Measurements from ENCODE around the gene SLC30A5. TPM values are rescaled to one million over a fixed set of nuclear protein-coding genes. Genes with fewer than 3 reads are reported as not detected.

The SLC30A5 gene
- total RNA-seq, 1 experiment from 2014 or later = 55.3 TPM

DNA sequence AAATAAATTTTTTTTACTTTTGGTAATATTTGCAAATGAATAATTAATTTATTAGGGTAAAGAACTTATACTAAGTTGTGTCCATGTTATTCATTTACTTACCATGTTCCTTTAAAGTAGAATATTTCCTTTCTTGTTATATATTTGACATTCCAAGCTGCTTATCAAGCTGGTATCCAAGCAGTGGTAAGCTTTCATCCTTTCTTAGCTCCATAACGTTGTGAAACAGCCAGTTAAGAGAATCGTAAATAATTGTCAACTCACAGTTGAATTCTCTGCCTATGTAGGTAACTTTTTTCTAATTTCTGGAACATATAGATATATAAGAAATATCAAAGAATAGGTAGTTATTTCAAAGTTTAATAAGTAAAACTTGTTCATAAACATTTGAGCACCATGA, 36.4 kb downstream of the SLC30A5 start:
- no peaks in the 10 kb centered on the region for H3K9me3 ChIP-seq (ENCODE audit: low read length)
- no peaks in the 10 kb centered on the region for H4K20me1 ChIP-seq (ENCODE audit: low read length)
- ChIA-PET CTCF (no interaction called here), POLR2A (ENCODE audit: unreplicated experiment) (no interaction called here)
- ATAC-seq (no peak), DNase-seq (no peak)
- H3F3A ChIP-seq (ENCODE audit: low read length, unreplicated experiment) = no peaks in the 10 kb centered on the region
- H2AFZ ChIP-seq (ENCODE audit: low read length) = no peak overlapping the region
- no peaks in the 10 kb centered on the region for H3K79me2 ChIP-seq (ENCODE audit: low read length)
- no peak overlapping the region for H3K4me3 ChIP-seq (ENCODE audit: low read length)
- H3K9me2 ChIP-seq (replicated peaks; ENCODE audit: low read length) = no peaks in the 10 kb centered on the region
- no peak overlapping the region for H3K4me2 ChIP-seq (ENCODE audit: low read length)
- H3K27ac ChIP-seq (ENCODE audit: low read length) = no peak overlapping the region
- no peak for TF ChIP-seq EZH2 (IDR thresholded peaks at IDR 0.05; ENCODE audit: low read length, unreplicated experiment)
- TF ChIP-seq, protein P1, sequence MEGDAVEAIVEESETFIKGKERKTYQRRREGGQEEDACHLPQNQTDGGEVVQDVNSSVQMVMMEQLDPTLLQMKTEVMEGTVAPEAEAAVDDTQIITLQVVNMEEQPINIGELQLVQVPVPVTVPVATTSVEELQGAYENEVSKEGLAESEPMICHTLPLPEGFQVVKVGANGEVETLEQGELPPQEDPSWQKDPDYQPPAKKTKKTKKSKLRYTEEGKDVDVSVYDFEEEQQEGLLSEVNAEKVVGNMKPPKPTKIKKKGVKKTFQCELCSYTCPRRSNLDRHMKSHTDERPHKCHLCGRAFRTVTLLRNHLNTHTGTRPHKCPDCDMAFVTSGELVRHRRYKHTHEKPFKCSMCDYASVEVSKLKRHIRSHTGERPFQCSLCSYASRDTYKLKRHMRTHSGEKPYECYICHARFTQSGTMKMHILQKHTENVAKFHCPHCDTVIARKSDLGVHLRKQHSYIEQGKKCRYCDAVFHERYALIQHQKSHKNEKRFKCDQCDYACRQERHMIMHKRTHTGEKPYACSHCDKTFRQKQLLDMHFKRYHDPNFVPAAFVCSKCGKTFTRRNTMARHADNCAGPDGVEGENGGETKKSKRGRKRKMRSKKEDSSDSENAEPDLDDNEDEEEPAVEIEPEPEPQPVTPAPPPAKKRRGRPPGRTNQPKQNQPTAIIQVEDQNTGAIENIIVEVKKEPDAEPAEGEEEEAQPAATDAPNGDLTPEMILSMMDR (conservative IDR thresholded peaks at IDR 0.05; ENCODE audit: low read depth, low read length) = no peak
- TF ChIP-seq EZH2phosphoT487 (IDR thresholded peaks at IDR 0.05; ENCODE audit: borderline replicate concordance, low read length) = no peak
- peaks cover 8% of the 10 kb centered on the region for H3K36me3 ChIP-seq (ENCODE audit: low read depth, low read length)
- no peaks in the 10 kb centered on the region for H3K27me3 ChIP-seq (ENCODE audit: low read length)
- BruUV-seq (replicated peaks) = no TSS peak
- H3K4me1 ChIP-seq (ENCODE audit: insufficient read depth, low read length) = peaks cover 7% of the 10 kb centered on the region; the same call in 1 of the 2 replicates
- no peak overlapping the region for H3K9ac ChIP-seq (ENCODE audit: low read length)
- intact Hi-C loops (cut with micrococcal nuclease) = no loop called here

DNA sequence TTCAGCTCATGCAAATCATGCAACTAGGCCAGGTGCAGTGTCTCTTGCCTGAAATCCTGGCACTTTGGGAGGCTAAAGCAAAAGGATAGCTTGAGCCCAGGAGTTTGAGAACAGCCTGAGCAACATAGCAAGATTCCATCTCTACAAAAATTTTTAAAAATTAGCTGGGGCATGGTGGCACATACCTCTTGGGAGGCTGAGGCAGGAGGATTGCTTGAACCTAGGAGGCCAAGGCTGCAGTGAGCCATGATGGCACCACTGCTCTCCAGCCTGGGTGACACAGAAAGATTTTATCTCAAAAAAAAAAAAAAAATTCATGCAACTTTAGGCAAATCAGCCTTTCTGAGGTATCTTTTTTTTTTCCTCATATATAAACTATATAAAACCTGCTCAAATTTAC, 37.5 kb downstream of the SLC30A5 start:
- no peak overlapping the region for H3K27ac ChIP-seq (ENCODE audit: low read length)
- intact Hi-C loops (cut with micrococcal nuclease) = no loop called here
- no peak for ATAC-seq

DNA sequence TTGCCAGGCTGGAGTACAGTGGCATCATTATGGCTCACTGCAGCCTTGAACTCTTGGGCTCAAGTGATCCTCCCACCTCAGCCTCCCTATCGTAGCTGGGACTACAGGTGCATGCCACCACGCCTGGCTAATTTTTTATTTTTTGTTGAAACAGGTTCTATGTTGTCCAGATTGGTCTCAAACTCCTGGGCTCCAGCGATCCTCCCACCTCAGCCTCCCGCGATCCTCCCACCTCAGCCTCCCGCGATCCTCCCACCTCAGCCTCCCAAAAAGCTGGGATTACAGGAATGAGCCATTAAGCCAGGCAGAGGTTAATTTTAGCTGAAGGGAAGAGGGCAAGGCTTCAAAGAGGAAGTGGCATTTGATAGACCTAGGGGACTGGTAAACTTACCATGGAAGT, 40.3 kb downstream of the SLC30A5 start:
- Histone ChIP-seq H3K27me3 (ENCODE audit: low read length) (no peaks in the 10 kb centered on the region), H2AFZ (ENCODE audit: low read length) (no peak overlapping the region), H3K4me1 (ENCODE audit: insufficient read depth, low read length) (peaks cover 4% of the 10 kb centered on the region; the same call in 1 of the 2 replicates), H4K20me1 (ENCODE audit: low read length) (no peaks in the 10 kb centered on the region), H3K4me3 (ENCODE audit: low read length) (no peak overlapping the region), H3K79me2 (ENCODE audit: low read length) (no peaks in the 10 kb centered on the region), H3K9me2 (replicated peaks; ENCODE audit: low read length) (no peaks in the 10 kb centered on the region), H3K9me3 (ENCODE audit: low read length) (no peaks in the 10 kb centered on the region), H3K27ac (ENCODE audit: low read length) (no peak overlapping the region), H3K9ac (ENCODE audit: low read length) (no peak overlapping the region), H3K4me2 (ENCODE audit: low read length) (no peak overlapping the region), H3K36me3 (ENCODE audit: low read depth, low read length) (peaks cover 5% of the 10 kb centered on the region), H3F3A (ENCODE audit: low read length, unreplicated experiment) (no peaks in the 10 kb centered on the region)
- intact Hi-C loops (cut with micrococcal nuclease) = no loop called here
- ChIA-PET POLR2A (ENCODE audit: unreplicated experiment) (no interaction called here), CTCF (no interaction called here)
- ATAC-seq (no peak), DNase-seq (no peak)
- TF ChIP-seq EZH2phosphoT487 (IDR thresholded peaks at IDR 0.05; ENCODE audit: borderline replicate concordance, low read length) = no peak
- TF ChIP-seq EZH2 (IDR thresholded peaks at IDR 0.05; ENCODE audit: low read length, unreplicated experiment) = no peak
- TF ChIP-seq, protein P1 (conservative IDR thresholded peaks at IDR 0.05; ENCODE audit: low read depth, low read length) = no peak
- no TSS peak for BruUV-seq (replicated peaks)

More for the DNA sequence above, 37.5 kb downstream of the SLC30A5 start:
- Histone ChIP-seq H3K4me1 (ENCODE audit: insufficient read depth, low read length) (peaks cover 7% of the 10 kb centered on the region; the same call in 1 of the 2 replicates), H3K27me3 (ENCODE audit: low read length) (no peaks in the 10 kb centered on the region), H3K36me3 (ENCODE audit: low read depth, low read length) (peaks cover 8% of the 10 kb centered on the region), H3F3A (ENCODE audit: low read length, unreplicated experiment) (no peaks in the 10 kb centered on the region), H3K9me3 (ENCODE audit: low read length) (no peaks in the 10 kb centered on the region), H3K9me2 (replicated peaks; ENCODE audit: low read length) (no peaks in the 10 kb centered on the region), H3K4me2 (ENCODE audit: low read length) (no peak overlapping the region), H3K79me2 (ENCODE audit: low read length) (no peaks in the 10 kb centered on the region), H4K20me1 (ENCODE audit: low read length) (no peaks in the 10 kb centered on the region), H3K4me3 (ENCODE audit: low read length) (no peak overlapping the region), H3K9ac (ENCODE audit: low read length) (no peak overlapping the region), H2AFZ (ENCODE audit: low read length) (no peak overlapping the region)
- no peak for DNase-seq
- ChIA-PET POLR2A (ENCODE audit: unreplicated experiment) (no interaction called here), CTCF (no interaction called here)
- TF ChIP-seq EZH2phosphoT487 (IDR thresholded peaks at IDR 0.05; ENCODE audit: borderline replicate concordance, low read length) (no peak), EZH2 (IDR thresholded peaks at IDR 0.05; ENCODE audit: low read length, unreplicated experiment) (no peak)
- TF ChIP-seq, protein P1 (conservative IDR thresholded peaks at IDR 0.05; ENCODE audit: low read depth, low read length) = no peak
- BruUV-seq (replicated peaks) = no TSS peak
